ENCODE measurements around the gene AIFM1. TPM values are rescaled to one million over a fixed set of nuclear protein-coding genes. Genes with fewer than 3 reads are reported as not detected.

The AIFM1 gene
- total and polyA plus RNA-seq, 4 donors, result 14.4 to 35.8 (median 31.2) TPM

- Histone ChIP-seq H3K27me3 (ENCODE audit: control insufficient read depth in 3 of 3, insufficient read depth in 3 of 3, low read length in 2 of 3) (no peaks in the 10 kb centered on the region), H3K9me3 (ENCODE audit: control insufficient read depth in 4 of 4, insufficient read depth in 3 of 4, low read length in 3 of 4) (no peaks in the 10 kb centered on the region), H3K36me3 (ENCODE audit: control insufficient read depth in 4 of 4, insufficient read depth in 4 of 4, low read length in 4 of 4) (no peaks in the 10 kb centered on the region), H3K9ac (ENCODE audit: insufficient read depth in 1 of 2, low read length in 2 of 2) (no peak overlapping the region), H3K4me3 (no peak overlapping the region), H3K27ac (ENCODE audit: low read depth in 1 of 2, low read length in 1 of 2) (no peak overlapping the region), H3K4me1 (ENCODE audit: control insufficient read depth in 5 of 5, insufficient read depth in 5 of 5, low read length in 5 of 5) (peaks cover 0 to 13% (median under 1%) of the 10 kb centered on the region in 5 donors)
- DNase-seq, result no peak
- ATAC-seq (ENCODE audit: insufficient read depth, low FRiP score), result no peak
- 47 to 76% methylated on average over 2 of the region's 2 CpGs for WGBS, 2 donors
- TF ChIP-seq, protein P1, sequence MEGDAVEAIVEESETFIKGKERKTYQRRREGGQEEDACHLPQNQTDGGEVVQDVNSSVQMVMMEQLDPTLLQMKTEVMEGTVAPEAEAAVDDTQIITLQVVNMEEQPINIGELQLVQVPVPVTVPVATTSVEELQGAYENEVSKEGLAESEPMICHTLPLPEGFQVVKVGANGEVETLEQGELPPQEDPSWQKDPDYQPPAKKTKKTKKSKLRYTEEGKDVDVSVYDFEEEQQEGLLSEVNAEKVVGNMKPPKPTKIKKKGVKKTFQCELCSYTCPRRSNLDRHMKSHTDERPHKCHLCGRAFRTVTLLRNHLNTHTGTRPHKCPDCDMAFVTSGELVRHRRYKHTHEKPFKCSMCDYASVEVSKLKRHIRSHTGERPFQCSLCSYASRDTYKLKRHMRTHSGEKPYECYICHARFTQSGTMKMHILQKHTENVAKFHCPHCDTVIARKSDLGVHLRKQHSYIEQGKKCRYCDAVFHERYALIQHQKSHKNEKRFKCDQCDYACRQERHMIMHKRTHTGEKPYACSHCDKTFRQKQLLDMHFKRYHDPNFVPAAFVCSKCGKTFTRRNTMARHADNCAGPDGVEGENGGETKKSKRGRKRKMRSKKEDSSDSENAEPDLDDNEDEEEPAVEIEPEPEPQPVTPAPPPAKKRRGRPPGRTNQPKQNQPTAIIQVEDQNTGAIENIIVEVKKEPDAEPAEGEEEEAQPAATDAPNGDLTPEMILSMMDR (IDR thresholded peaks at IDR 0.05; ENCODE audit: control extremely low read depth, extremely low read depth), result no peak
Observed at GRCh38 chrX:130093271-130093670, 72.4 kb downstream of the AIFM1 start.

DNA sequence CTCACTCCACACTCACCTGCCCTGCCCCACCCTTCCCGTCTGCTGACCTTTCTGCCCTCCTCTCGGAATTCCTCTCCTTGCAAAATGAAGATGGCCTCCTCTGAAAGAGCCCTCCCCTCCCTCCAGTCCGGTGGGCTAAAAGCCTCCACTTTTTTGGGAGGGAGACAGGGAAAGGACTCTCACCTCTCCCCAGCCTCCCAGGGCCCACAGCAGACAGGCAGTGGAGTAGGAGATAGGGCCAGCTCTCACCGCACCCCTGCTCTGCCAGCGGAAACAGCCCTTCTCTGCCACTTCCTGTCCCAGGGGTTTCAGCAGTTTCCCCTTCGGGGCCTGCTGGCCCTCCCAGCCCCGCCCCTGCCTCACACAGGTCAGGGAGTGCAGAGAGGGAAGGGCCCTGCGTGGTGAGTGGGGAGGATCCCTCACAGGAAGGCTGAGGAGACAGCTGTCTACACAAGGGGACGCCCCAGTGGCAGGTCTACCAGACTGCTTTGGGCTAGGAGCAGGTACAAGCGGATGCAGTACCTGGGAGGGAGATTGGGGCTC is 73.6 kb downstream of the AIFM1 start:
- no peaks in the 10 kb centered on the region for H3K9me3 ChIP-seq (ENCODE audit: control insufficient read depth in 4 of 4, insufficient read depth in 3 of 4, low read length in 3 of 4)
- no peaks in the 10 kb centered on the region for H3K27me3 ChIP-seq (ENCODE audit: control insufficient read depth in 3 of 3, insufficient read depth in 3 of 3, low read length in 2 of 3)
- WGBS, 2 donors, result 3 to 36% methylated on average over 7 to 10 of the region's 10 CpGs
- DNase-seq (peak in 1 of 3 donors; percentile 44), ATAC-seq (ENCODE audit: insufficient read depth, low FRiP score) (peak; percentile 57)
- no peak overlapping the region for H3K9ac ChIP-seq (ENCODE audit: insufficient read depth in 1 of 2, low read length in 2 of 2)
- H3K4me1 ChIP-seq (ENCODE audit: control insufficient read depth in 5 of 5, insufficient read depth in 5 of 5, low read length in 5 of 5), result peaks cover 0 to 7% (median 0%) of the 10 kb centered on the region in 5 donors
- H3K27ac ChIP-seq (ENCODE audit: low read depth in 1 of 2, low read length in 1 of 2), result peak overlapping the region in 1 of 2 donors; percentile 74
- no peaks in the 10 kb centered on the region for H3K36me3 ChIP-seq (ENCODE audit: control insufficient read depth in 4 of 4, insufficient read depth in 4 of 4, low read length in 4 of 4)
- TF ChIP-seq, protein P1 (IDR thresholded peaks at IDR 0.05; ENCODE audit: control extremely low read depth, extremely low read depth), result no peak
- H3K4me3 ChIP-seq, result no peak overlapping the region

DNA sequence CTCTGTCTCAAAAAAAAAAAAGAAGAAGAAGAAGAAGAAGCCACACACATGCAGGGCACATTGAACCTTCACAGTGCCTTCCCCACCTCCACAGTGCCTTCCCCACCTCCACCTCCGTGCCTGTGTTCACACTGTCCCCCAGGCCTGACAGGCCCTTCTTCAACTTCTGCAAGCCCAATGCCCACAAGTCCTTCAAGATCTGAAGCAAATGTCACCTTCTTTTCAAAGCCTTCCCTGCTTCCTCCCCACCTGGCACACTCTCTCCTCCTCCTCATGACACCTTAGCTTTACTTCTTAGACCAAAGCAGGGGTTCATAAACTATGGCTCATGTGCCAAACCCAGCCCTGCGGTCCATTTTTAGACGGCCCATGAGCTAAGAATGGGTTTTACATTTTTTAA is 75.3 kb downstream of the AIFM1 start:
- WGBS, 2 donors, result 76 to 84% methylated on average over 2 to 3 of the region's 3 CpGs
- TF ChIP-seq, protein P1 (IDR thresholded peaks at IDR 0.05; ENCODE audit: control extremely low read depth, extremely low read depth), result no peak

More for the DNA sequence above, 75.3 kb downstream of the AIFM1 start:
- ATAC-seq (ENCODE audit: insufficient read depth, low FRiP score) (no peak), DNase-seq (no peak)
- peaks cover 0 to 15% (median 0%) of the 10 kb centered on the region in 5 donors for H3K4me1 ChIP-seq (ENCODE audit: control insufficient read depth in 5 of 5, insufficient read depth in 5 of 5, low read length in 5 of 5)
- no peaks in the 10 kb centered on the region for H3K27me3 ChIP-seq (ENCODE audit: control insufficient read depth in 3 of 3, insufficient read depth in 3 of 3, low read length in 2 of 3)
- H3K9me3 ChIP-seq (ENCODE audit: control insufficient read depth in 4 of 4, insufficient read depth in 3 of 4, low read length in 3 of 4), result no peaks in the 10 kb centered on the region
- no peak overlapping the region for H3K27ac ChIP-seq (ENCODE audit: low read depth in 1 of 2, low read length in 1 of 2)
- H3K36me3 ChIP-seq (ENCODE audit: control insufficient read depth in 4 of 4, insufficient read depth in 4 of 4, low read length in 4 of 4), result no peaks in the 10 kb centered on the region
- no peak overlapping the region for H3K9ac ChIP-seq (ENCODE audit: insufficient read depth in 1 of 2, low read length in 2 of 2)
- no peak overlapping the region for H3K4me3 ChIP-seq

All from lung (tissue), 12 donors.